CD14-positive monocyte (primary cell): Measurements from ENCODE around the gene KSR1. TPM values are rescaled to one million over a fixed set of nuclear protein-coding genes. Genes with fewer than 3 reads are reported as not detected.

ENCODE experiments used
- DNase-seq, 3 donors: peaks; one replicate each; pipeline ENCODE4 v3.0.0-alpha.2; 2011 to 2022
- H2AFZ ChIP-seq: 2 replicates; pipeline ENCODE4 v1.6.0; 2012; ENCODE audit warnings: mild to moderate bottlenecking, low read depth, low read length, inconsistent platforms; ENCODE audit not compliant: insufficient read depth, poor library complexity, severe bottlenecking
- H3K27ac ChIP-seq, 2 donors: 1 replicate in 1 of 2; 2 replicates in 1 of 2; pipeline ENCODE4 v1.5.1; 2012 to 2013; ENCODE audit warnings: low read length in 2 of 2, control low read depth in 1 of 2, inconsistent platforms in 1 of 2, low read depth in 1 of 2, mild to moderate bottlenecking in 1 of 2
- H3K27me3 ChIP-seq, 2 donors: one replicate each; pipeline versions ENCODE4 v1.6.0 to v1.6.1; 2011 to 2013; ENCODE audit warnings: low read length in 2 of 2; ENCODE audit not compliant: control insufficient read depth in 2 of 2, insufficient read depth in 2 of 2
- H3K36me3 ChIP-seq, 2 donors: replicated peaks in 1 of 2; 1 replicate in 1 of 2; 2 replicates in 1 of 2; pipeline versions ENCODE4 v1.5.1 to v1.6.1; 2012 to 2013; ENCODE audit warnings: low read length in 2 of 2, control low read depth in 1 of 2, inconsistent platforms in 1 of 2, mild to moderate bottlenecking in 1 of 2; ENCODE audit not compliant: insufficient read depth in 2 of 2, control insufficient read depth in 1 of 2
- H3K4me1 ChIP-seq, 2 donors: 1 replicate in 1 of 2; 2 replicates in 1 of 2; pipeline versions ENCODE4 v1.5.1 to v1.6.1; 2012 to 2013; ENCODE audit warnings: low read length in 2 of 2, control low read depth in 1 of 2, inconsistent platforms in 1 of 2, mild to moderate bottlenecking in 1 of 2, moderate library complexity in 1 of 2; ENCODE audit not compliant: insufficient read depth in 2 of 2, control insufficient read depth in 1 of 2
- H3K4me2 ChIP-seq: replicated peaks from 2 replicates; pipeline ENCODE3; 2012; ENCODE audit warnings: low read length, moderate library complexity, mild to moderate bottlenecking; ENCODE audit not compliant: poor library complexity, severe bottlenecking; ENCODE audit errors: extremely low read depth
- H3K4me3 ChIP-seq, 3 experiments: fragments of 200-600 bp in 1 of 3; sonication (generic) in 1 of 3; replicated peaks in 1 of 3; 1 replicate in 2 of 3; 2 replicates in 1 of 3; pipeline ENCODE4 v1.5.1; 2011 to 2013; ENCODE audit warnings: low read length in 3 of 3, mild to moderate bottlenecking in 3 of 3, control low read depth in 2 of 3, low read depth in 2 of 3, inconsistent platforms in 1 of 3, moderate library complexity in 1 of 3
- H3K79me2 ChIP-seq: 2 replicates; pipeline ENCODE4 v1.6.0; 2012; ENCODE audit warnings: mild to moderate bottlenecking, control low read depth, inconsistent platforms, low read length, moderate library complexity; ENCODE audit not compliant: insufficient read depth
- H3K9ac ChIP-seq: 2 replicates; pipeline ENCODE4 v1.6.0; 2017; ENCODE audit warnings: low read length, mild to moderate bottlenecking; ENCODE audit not compliant: insufficient read depth, poor library complexity, severe bottlenecking
- H3K9me3 ChIP-seq, 2 donors: replicated peaks in 1 of 2; 1 replicate in 1 of 2; 2 replicates in 1 of 2; pipeline versions ENCODE4 v1.5.1 to v1.6.1; 2012 to 2013; ENCODE audit warnings: low read length in 2 of 2, control low read depth in 1 of 2; ENCODE audit not compliant: control insufficient read depth in 1 of 2, insufficient read depth in 1 of 2
- H4K20me1 ChIP-seq: 2 replicates; pipeline ENCODE4 v1.6.0; 2012; ENCODE audit warnings: mild to moderate bottlenecking, low read length, control low read depth, moderate library complexity; ENCODE audit not compliant: insufficient read depth
- H3K27ac Mint-ChIP-seq, 7 donors: one replicate each; pipeline ENCODE4 v1.8.0; 2020; ENCODE audit warnings: mild to moderate bottlenecking in 7 of 7, mixed read lengths in 7 of 7, moderate library complexity in 6 of 7, inconsistent platforms in 2 of 7
- H3K27me3 Mint-ChIP-seq, 3 donors: one replicate each; pipeline ENCODE4 v1.8.0; 2021 to 2022; ENCODE audit warnings: low read depth in 3 of 3, mild to moderate bottlenecking in 3 of 3, mixed read lengths in 3 of 3, moderate library complexity in 3 of 3, inconsistent platforms in 1 of 3
- H3K36me3 Mint-ChIP-seq, 2 donors: one replicate each; pipeline ENCODE4 v1.8.0; 2020; ENCODE audit warnings: mixed read lengths in 2 of 2, inconsistent platforms in 1 of 2, mild to moderate bottlenecking in 1 of 2
- H3K4me1 Mint-ChIP-seq: one replicate; pipeline ENCODE4 v1.8.0; 2020; ENCODE audit warnings: mild to moderate bottlenecking, mixed read lengths
- H3K4me3 Mint-ChIP-seq, 2 donors: one replicate each; pipeline ENCODE4 v1.8.0; 2020; ENCODE audit warnings: mild to moderate bottlenecking in 2 of 2, mixed read lengths in 2 of 2, moderate library complexity in 1 of 2
- H3K9me3 Mint-ChIP-seq, 7 donors: one replicate each; pipeline ENCODE4 v1.8.0; 2020 to 2022; ENCODE audit warnings: mixed read lengths in 7 of 7, mild to moderate bottlenecking in 6 of 7, moderate library complexity in 6 of 7, inconsistent platforms in 2 of 7
- CTCF ChIP-seq: fragments of 200-600 bp; IDR thresholded peaks from one replicate; pipeline ENCODE4 v1.8.0; 2022; ENCODE audit warnings: antibody characterized with exemption, mild to moderate bottlenecking
- WGBS: methylation state at CpG from one replicate; pipeline ENCODE4 v1.1.5; 2013; ENCODE audit warnings: missing lambda C conversion rate; ENCODE audit not compliant: insufficient coverage; 5-methylcytosine and 5-hydroxymethylcytosine counted together
- intact Hi-C, 2 donors: fragments of 100-400 bp; cut with micrococcal nuclease; formaldehyde crosslinking; loops; one replicate each; pipeline versions ENCODE4 v1.15.0 to v1.15.1; 2023
- polyA plus RNA-seq, 3 donors: library from polyadenylated mRNA; depleted of rRNA in 1 of 3; unstranded in 2 of 3; stranded (reverse) in 1 of 3; fragments of 300-500 nt in 2 of 3; fragments of >200 nt in 1 of 3; fragmentation: Illumina TruSeq in 2 of 3; gene quantifications; 1 replicate in 2 of 3; 2 replicates in 1 of 3; pipeline ENCODE4 v1.2.3, GENCODE V29; 2012 to 2021
- small RNA-seq: library from RNA; depleted of rRNA; stranded (forward); fragments of <200 nt; gene quantifications from one replicate; pipeline ENCODE3, GENCODE V24; 2012; ENCODE audit warnings: low read depth; ENCODE audit not compliant: insufficient read length

The KSR1 gene
- polyA plus RNA-seq, 3 donors: 1.2 to 111 (median 4.2) TPM

DNA sequence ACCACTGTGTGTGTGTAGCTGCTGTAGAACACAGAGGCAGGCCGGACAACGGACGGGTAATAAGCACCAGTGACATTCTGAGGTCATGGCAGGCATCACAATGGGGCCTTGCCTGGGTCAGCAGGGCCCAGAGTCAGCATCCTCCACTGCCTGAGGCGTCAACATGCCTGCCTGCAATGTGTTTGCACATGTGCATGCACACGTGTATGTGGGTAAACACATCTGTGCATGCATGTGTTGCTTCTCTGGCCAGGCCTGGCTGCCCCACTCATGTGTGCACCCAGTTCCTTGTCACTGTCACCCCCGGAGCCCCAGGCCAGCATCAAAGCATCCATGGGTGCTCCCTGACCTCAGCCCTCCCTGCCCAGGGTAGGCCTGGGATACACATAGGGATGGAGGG, 218.1 kb downstream of the KSR1 start:
- Mint-ChIP-seq H3K27ac (no peak overlapping the region), H3K36me3 (no peaks in the 10 kb centered on the region), H3K27me3 (peaks cover 1 to 3% (median 3%) of the 10 kb centered on the region in 3 donors), H3K4me3 (no peak overlapping the region), H3K9me3 (peaks cover 0 to 4% (median 0%) of the 10 kb centered on the region in 7 donors), H3K4me1 (no peaks in the 10 kb centered on the region)
- H3K36me3 ChIP-seq: no peaks in the 10 kb centered on the region
- no peak for TF ChIP-seq CTCF
- no peaks in the 10 kb centered on the region for H3K9me3 ChIP-seq
- H3K4me3 ChIP-seq: no peak overlapping the region
- no peak overlapping the region for H2AFZ ChIP-seq
- H4K20me1 ChIP-seq: no peaks in the 10 kb centered on the region
- no peaks in the 10 kb centered on the region for H3K27me3 ChIP-seq
- no peak overlapping the region for H3K27ac ChIP-seq
- no peak for DNase-seq
- no peaks in the 10 kb centered on the region for H3K79me2 ChIP-seq
- H3K4me1 ChIP-seq: no peaks in the 10 kb centered on the region
- 95% methylated on average over 5 of the region's 6 CpGs for WGBS
- intact Hi-C loops: no loop called here
- no peak overlapping the region for H3K4me2 ChIP-seq
- H3K9ac ChIP-seq: no peak overlapping the region

Small RNAs within 50 kb of the gene (small RNA-seq; reads per million reads assigned to genes)
- gene AC015688.5: not detected

Other genes starting within 250 kb of the KSR1 start
- 100 to 1,000 TPM; 220 to 368 (median 296) TPM for gene WSB1, start 162.3 kb upstream of the KSR1 start, polyA plus RNA-seq
- gene LGALS9, start 174.7 kb downstream of the KSR1 start, polyA plus RNA-seq: 100 to 1,000 TPM; 149 to 581 (median 149) TPM